Right renal pelvis (tissue), 4 donors: Measurements from ENCODE around the gene TXNRD2. TPM values are rescaled to one million over a fixed set of nuclear protein-coding genes. Genes with fewer than 3 reads are reported as not detected.

Experiments used
- DNase-seq, 4 donors: peaks; one replicate each; pipeline ENCODE4 v3.0.0-alpha.2; 2013; ENCODE audit warnings: low read depth in 4 of 4, low spot score in 3 of 4, missing footprints in 1 of 4
- polyA plus RNA-seq, 4 donors: library from polyadenylated mRNA; unstranded; fragments of 120-200 nt; gene quantifications; one replicate each; pipeline ENCODE4 v1.2.1, GENCODE V29; 2013; ENCODE audit not compliant: insufficient read length in 4 of 4

Gene TXNRD2
- polyA plus RNA-seq, 4 donors, result 23.3 to 28.0 (median 24.4) TPM

DNA sequence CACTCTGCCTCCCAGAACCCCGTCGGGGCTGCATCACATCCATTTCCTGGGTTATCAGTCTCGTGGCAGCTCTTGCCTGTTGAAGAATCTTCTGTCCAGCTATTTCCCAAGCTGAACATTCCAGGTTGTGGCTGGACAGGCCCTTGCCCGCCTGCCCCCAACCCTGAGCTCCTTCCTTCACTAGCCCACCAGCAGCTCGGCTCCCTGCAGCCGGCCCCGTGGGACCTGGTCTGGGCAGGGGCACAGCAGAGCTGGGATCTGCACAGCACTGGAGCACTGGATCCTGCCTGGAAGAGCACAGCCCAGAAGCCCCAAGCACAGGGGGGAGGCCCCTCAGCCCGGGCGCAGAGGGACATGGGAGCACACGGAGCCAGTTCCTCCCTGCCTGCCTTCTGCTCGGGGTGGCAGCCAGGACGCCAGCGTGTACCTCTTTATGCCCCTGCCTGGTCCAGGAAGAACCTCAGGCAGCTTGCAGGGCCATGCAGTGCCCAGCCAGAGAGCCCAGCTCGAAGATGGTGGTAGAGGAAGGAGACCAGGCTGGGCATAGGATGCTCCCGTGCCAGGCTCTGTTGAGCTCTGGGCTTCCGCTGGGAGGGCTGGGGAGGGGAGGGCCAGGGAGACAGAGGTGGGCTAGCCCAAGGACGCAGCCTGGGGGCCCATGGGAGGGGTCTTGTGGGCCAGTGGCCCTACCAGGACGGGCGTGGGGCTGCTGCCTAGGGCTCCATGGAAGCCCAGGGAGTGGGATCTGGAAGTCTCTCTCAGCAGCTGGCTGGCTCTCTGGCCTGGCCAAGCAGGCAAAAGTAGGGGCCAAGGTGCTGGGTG, 70.4 kb downstream of the TXNRD2 start:
- DNase-seq, result no peak

DNA sequence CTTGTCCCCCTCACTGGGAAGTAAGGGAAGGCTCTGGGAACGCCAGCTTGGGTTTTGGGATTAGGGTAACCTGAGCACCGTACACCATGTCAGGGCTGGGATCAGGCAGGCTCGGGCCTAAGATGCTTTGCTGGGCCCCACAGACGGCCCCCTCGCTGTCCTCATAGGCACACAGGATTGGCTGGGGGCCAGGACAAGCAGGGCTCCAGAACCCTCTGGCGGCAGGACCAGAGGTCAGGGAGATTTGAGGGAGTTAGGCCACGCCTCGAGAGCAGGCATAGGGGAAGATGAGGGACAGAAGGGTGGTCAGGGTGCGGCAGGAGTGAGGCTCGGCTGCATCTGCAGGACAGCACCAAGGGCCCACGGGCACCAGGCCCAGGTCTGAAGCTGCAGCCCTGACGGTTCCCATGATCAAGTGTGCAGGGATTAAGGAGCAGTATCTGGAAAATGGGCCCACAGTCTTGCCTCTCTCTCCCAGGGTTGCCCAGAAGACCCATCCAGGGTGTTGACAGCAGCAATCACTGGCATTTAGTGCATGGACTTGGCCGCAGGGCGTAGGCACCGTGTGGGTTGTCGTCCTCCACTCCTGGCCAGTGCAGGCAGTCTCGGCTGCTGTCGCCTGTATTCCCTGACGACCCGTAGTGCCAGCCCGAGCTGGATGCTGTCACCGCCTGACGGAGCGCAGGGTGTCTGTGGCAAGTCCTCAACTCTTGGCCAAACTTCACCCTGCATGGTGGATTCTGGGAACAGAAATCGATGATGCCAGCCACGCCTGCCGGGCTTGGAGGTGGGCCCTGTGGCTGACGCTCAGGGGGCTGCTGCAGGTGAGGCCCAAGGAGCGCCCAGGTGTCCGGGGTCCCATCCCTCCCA, 71.2 kb downstream of the TXNRD2 start:
- DNase-seq, result no peak

DNA sequence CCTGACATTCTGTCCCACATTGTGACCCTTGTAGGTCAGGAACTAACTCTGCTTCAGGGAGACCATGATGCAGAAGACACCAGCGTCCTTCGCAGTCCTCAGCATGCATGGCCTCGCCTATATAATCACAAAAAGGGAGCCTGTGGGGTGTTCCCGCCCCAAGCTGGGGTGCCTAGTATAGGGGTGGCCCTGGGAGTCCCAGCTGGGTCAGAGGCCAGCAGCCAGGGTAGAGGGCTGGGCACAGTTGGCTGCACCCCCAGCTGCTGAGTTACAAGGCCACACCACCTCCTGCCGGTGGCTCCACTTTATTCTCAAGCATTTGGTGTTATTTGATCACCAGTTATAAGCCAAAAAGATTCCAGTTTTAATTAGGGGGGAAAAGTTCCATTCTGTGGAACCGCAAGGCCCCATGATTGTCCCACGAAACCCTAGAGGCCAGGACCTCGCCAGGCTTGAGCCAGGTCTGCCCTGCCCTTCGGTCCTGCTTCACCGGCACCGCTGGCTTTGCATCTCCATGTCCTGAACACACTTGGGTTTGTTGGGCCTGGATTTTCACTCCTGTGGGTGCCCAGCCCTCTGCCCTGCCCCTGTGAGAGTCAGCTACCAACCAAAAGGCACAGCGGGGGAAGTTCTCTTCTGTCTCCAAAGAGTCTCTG, 72.0 kb downstream of the TXNRD2 start:
- DNase-seq, result no peak

DNA sequence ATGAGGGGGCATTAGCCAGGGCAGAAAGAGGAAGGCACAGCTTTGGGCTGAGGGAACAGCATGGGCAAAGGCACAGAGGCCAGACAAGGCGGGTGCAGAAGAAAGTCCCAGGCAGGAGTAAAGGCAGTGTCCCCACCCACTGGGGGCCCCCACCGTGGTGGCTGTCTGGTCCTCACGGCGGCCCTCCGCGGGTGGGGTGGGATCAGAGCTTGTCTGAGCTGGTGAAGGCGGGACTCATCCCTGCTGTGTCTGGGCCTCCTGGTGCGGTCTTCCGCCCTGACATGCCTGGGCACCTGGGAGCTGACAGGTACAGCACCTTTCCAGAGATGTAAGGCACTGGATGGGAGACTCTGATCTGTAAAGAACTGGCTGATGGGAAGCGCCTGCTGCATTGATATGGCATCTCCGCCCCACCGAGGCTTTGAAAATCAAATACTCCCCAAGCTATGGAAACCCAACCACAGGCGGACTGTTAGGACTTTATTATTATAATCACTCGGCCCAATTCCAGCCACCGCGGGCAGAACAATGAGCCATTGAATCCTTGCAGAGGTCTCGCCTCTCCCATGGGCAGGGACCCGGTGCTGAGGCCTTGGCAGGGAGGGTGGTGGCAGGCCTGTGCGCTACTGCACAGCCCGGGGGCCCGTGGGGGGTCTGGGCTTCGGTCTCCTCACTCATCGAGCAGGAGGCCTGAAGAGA, 72.7 kb downstream of the TXNRD2 start:
- no peak for DNase-seq

DNA sequence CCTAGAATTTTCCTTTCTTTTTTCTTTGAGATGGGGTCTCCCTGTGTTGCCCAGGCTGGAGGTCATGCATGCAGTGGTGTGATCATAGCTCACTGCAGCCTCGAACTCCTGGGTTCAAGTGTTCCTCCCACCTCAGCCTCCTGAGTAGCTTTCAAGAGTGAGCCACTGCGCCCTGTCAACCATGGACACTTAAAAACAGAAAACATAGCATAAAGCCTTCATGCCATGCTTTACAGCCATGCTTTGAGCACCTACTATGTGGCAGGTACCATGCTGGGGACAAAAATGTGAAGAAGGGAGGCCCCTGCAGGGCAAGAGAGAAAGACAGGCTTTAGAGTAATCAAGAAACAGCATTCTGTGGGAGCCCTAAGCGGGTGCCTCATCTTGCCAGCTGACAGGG, 73.3 kb downstream of the TXNRD2 start:
- DNase-seq, result no peak

DNA sequence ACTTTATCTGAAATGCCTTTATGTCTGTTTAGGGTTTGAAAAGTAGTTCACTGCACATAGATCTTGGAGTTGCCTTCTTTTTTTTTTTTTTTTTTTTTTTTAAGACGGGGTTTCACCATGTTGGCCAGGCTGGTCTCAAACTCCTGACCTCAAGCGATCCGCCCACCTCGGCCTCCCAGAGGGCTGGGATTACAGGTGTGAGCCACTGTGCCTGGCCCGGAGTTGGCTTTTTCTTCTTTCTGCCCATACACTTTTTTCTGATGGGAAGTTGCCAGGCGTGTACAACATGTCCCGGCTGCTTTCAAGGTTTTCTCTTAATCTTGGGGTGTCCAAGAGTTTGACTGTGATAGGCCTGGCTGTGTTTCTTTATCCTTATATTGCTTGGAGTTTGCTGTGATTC, 74.0 kb downstream of the TXNRD2 start:
- DNase-seq, result no peak

DNA sequence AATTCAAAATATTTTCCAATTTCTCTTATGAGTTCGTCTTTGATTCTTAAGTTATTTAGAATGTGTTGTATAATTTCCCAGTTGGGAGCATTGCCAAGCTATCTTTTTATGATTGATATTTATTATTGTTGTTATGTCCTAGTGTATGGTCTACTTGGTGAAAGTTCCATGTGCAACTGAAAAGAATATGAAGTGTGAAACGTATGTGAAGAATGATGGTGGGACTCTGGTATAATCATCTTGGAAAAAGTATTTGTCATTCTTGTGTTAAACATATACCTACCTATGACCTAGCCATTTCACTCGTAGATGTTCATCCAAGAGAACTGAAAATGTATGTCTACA, 75.0 kb downstream of the TXNRD2 start:
- DNase-seq, result no peak

DNA sequence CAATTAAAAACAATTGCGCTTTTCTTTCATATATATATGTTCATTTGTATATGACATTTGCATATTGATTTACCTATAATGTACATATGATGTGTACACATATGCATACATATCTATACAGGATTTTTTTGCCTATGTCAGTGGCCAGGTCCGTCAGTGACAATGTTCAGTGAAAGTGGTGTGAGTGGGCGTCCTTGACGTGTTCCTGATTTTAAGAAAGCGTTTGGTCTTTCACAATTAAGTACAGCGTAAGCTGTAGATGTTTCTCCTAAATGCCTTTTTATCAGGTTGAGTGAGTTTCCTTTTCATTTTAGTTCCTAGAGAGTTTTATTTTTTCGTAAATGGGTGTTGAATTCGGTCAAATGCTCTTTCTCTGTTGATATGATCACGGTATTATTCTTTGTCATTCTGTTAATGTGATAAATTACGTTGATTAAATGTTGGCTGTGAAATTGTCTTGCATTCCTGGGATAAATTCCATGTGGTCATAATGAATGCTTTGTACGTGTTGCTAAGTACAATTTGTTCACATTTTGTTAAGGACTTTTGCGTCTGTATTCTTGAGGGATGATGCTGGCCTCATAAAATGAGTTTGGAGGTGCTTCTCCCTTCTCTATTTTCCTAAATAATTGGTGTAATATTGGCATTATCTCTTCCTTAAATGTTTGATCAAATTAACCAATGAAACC, 76.3 kb downstream of the TXNRD2 start:
- no peak for DNase-seq

DNA sequence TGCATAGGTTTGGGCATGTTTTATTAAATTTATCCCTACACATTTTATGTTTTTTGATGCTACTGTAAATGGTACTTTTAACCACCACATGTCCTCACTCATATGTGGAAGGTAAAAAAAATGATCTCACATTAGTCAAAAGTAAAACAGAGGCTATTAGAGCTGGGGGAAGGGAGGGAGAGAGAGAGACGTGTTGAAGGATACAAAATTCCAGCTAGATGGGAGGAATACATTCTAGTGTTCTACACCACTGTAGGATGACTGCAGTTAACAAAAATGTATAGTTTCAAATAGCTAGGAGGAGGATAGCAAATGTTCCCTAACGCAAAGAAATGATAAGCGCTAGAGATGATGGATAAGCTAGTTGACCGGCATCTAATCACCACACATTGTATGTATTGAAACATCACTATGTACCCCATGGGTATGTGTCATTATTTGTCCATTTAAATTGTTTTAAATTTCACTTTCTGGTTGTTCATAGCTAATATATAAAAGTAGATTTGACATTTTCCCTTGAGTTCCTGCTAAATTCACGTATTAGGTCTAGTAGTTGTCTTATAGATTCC, 77.0 kb downstream of the TXNRD2 start:
- DNase-seq, result no peak

DNA sequence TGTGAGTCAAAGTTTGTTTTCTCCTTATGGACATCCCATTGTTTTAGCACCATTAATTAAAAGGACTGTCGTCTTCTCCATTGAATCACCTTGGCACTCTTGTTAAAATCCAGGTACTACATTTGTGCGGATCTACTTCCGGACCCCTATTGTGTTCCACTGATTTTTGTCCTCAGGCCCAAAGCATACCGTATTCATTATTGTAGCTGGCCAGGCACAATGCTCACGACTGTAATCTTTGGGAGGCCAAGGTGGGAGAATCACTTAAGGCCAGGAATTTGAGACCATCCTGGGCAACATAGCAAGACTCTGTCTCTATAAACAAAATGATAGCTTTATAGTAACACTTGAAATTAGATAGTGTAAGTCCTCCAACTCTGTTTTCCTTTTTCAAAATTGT, 78.0 kb downstream of the TXNRD2 start:
- no peak for DNase-seq

DNA sequence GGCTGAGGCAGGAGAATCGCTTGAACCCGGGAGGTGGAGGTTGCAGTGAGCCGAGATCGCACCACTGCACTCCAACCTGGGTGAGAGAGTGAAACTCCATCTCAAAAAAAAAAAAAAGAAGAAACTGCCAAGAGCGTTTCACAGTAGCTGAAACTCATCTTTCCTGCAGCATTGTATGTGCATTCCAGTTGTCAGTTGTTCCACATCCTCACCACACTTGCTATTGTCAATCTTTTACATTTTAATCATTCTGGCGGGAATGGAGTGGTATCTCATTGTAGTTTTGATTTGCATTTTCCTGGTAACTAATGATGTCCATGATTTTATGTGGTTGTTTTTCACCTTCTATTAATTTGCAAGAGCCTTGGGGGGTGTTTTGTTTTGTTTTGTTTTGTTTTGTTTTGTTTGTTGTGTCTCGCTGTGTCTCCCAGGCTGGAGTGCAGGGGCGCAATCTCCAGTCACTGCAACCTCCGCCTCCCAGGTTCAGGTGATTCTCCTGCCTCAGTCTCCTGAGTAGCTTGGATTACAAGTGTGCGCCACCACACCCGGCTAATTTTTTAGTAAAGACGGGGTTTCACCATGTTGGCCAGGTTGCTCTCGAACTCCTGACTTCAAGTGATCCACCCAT, 78.9 kb downstream of the TXNRD2 start:
- DNase-seq, result no peak

DNA sequence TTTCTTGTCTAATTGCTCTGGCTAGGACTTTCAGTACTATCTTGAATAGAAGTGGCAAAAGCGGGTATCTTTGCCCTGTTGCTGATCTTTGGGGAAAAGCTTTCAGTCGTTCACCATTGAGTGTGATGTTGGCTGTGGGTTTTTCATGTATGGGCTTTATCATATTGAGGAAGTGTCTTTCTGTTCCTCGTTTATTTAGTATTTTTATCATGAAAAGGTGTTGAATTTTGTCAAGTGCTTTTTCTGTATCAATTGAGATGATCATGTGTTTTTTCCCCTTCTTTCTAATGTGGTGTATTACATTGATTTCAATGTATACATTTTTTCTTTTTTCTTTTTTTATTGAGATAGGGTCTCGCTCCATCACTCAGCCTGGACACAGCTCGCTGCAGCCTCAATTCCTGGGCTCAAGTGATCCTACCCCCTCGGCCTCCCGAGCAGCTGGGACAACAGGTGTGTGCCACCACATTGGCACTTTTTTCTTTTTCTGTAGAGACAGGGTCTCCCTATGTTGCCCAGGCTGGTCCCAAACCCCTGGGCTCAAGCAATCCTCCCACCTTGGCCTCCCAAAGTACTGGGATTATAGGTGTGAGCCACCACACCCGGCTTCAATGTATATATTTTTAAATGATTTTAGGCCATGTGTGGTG, 81.6 kb downstream of the TXNRD2 start:
- DNase-seq, result no peak

DNA sequence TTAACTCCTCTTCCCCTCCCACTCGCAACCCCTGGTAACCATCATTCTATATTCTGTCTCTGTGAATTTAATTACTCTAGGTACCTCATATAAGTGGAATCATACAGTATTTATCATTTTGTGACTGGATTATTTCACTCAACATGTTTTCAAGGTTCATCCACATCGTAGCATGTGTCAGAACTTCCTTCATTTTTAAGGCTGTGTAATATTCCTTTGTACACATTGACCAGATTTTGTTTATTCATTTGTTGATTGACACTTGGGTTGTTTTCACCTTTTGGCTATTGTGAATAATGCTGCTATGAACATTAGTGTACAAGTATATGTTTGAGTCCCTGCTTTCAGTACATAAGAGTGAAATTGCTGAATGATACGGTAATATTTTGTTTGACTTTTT, 84.2 kb downstream of the TXNRD2 start:
- DNase-seq, result no peak

DNA sequence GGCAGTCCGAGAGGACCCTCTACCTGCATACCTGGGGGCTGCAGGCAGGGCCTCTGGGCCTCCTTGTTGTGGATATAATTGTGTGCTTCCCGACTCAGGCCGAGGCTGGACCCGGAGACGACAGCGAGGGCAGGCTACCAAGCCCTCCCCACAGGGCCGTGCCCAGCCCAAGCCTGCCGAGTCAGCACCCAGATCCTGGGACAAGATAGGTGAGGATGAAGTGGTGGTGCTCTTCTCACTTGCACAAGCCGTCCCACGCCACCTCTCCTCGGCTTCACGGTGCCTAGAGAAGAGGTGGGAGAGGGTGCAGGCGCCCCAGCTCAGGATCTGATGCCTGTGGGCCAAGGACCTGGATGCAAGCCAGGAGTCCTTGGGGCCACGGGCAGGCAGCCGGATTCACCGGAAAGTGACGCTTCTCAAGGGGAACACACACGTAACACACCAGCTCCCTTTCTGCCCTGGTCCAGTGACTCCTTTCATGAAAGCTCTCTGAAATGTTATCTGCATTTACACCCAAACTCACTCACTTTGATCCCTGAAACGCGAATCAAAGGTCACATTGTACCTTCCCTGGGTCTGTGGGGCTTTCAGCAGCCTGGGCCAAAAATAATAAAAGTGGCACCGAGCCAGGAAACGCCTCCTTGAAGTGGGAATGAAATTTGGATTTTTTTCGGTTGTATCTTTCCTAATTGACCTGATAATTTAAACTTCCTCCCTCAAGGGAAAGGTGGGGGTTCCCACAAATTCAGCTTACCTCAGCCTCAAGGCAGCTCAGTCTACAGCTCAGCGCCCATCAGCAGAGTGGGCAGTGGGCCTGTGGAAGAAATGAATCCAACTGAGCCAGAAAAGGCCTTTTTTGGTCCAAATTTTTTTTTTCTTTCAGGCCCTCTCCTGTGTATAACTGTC, 85.9 kb downstream of the TXNRD2 start:
- peak in 2 of 4 donors; percentile 48 to 61 for DNase-seq

DNA sequence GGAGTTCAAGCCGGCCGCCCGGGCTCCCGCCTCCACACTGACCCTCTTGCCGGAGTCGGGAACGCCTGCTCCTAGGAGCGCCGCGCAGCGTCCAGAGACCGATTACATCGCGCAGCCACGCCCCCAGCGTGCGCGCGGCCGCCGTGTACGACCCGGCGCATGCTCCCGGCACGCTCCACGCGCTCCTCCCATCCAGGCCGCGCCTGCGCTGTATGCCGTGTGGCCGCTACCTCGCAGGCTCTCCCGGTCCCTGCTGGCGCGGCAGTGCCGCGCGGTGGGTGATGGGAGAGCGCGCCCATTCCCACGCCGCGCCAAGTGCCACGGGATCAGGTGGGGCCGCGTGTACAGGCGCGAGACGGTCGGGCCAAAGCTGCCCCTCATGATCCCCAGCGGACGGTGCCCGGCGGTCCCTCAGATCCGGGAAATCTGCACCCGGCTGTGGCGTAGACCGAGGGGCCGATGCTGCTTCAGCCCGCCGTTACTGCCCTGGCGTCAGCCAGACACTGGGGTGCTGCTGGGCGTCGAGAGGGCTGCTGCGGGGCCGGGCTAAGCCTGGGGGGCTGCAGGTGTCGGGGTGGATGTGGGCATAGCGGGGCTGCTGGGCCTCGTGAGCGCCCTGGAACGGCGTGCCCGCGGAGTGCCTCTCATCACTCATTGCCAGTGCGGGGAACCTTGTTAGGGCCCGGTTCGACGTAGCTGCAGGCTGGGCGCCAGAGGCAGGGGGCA, 86.7 kb downstream of the TXNRD2 start, which contains the start of the genes GNB1L and RTL10:
TSS of gene GNB1L (minus strand) at position 97 of the 726 bp plus-strand sequence. CDS start 33,519 bp downstream, outside the sequence.
TSS of gene RTL10 (minus strand) at position 97 of the 726 bp plus-strand sequence. CDS start 2,613 bp downstream, outside the sequence.
- peak; percentile 92 to 98 (median 93) for DNase-seq

DNA sequence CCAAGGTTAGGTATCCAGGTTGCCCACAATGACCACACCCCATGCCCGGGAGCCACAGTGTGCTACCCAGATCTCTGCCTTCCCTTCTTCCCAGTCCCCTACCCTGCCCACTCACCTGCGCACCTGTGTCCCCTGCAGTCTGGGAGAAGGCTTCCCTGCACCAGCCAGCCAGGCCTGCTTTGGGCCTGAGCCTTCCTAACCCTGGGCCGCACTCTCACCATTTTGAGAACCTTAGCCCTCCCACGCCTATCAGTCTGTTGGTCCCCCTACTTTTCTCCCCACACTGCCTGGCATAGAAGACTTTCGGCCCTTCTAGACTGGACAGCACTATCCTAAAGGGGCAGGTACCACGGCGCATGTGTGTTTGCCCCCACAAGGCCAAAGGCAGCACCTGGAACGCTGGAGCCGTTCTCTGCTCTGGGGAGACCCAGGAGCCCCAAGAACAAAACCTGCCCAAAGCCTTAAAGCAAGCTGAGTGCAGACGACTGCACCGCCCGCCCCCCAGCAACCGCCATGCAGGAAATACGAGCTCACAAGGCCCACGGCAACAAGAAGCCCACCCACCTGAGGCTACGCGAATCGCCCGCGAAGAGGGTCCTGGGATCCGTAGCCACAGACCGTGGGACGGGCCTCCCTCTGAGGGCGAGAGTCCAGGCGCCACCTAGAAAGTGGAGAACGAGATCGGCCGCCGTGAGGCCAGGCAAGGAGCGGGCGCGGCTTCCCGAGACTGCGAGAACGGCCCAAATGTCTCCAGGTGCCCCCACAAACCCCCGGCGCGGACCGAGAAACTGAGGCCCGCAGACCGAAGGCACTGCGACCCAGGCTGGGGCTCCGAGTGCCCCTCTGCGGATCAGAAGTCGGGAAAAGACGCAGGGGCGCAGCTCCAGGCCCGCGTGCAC, 87.5 kb downstream of the TXNRD2 start:
- DNase-seq, result peak in 1 of 4 donors; percentile 35
